ENCODE data around the gene KLHL29.

KLHL29 gene

GRCh38 chr2:23557455-23557854 lies 172.5 kb downstream of the KLHL29 start:
- DNase-seq, result no peak

- DNase-seq, result no peak
Measured at GRCh38 chr2:23559561-23560239, 174.7 kb downstream of the KLHL29 start.

- no peak for DNase-seq
Measured at GRCh38 chr2:23561088-23561487, 176.1 kb downstream of the KLHL29 start.

- no peak for DNase-seq
Measured at GRCh38 chr2:23561544-23561943, 176.6 kb downstream of the KLHL29 start.

- no peak for DNase-seq
Measured at GRCh38 chr2:23562143-23562542, 177.2 kb downstream of the KLHL29 start.

GRCh38 chr2:23563151-23563550 lies 178.2 kb downstream of the KLHL29 start:
- DNase-seq, result no peak

GRCh38 chr2:23563673-23564614 lies 179.0 kb downstream of the KLHL29 start:
- no peak for DNase-seq

- no peak for DNase-seq
Measured at GRCh38 chr2:23564615-23564960, 179.6 kb downstream of the KLHL29 start.

GRCh38 chr2:23565374-23565773 lies 180.4 kb downstream of the KLHL29 start:
- no peak for DNase-seq

- DNase-seq, result no peak
Measured at GRCh38 chr2:23565814-23566213, 180.8 kb downstream of the KLHL29 start.

- DNase-seq, result no peak
Measured at GRCh38 chr2:23566241-23567142, 181.5 kb downstream of the KLHL29 start.

- no peak for DNase-seq
Measured at GRCh38 chr2:23567161-23567756, 182.3 kb downstream of the KLHL29 start.

GRCh38 chr2:23568211-23568610 lies 183.2 kb downstream of the KLHL29 start:
- DNase-seq, result no peak

- DNase-seq, result no peak
Measured at GRCh38 chr2:23568626-23569190, 183.7 kb downstream of the KLHL29 start.

GRCh38 chr2:23569761-23570365 lies 184.9 kb downstream of the KLHL29 start:
- DNase-seq, result no peak

GRCh38 chr2:23571085-23571484 lies 186.1 kb downstream of the KLHL29 start:
- DNase-seq, result no peak

GRCh38 chr2:23571527-23572282 lies 186.7 kb downstream of the KLHL29 start:
- DNase-seq, result no peak

GRCh38 chr2:23574919-23575654 lies 190.1 kb downstream of the KLHL29 start:
- no peak for DNase-seq

- no peak for DNase-seq
Measured at GRCh38 chr2:23578964-23579671, 194.1 kb downstream of the KLHL29 start.

GRCh38 chr2:23579674-23580073 lies 194.7 kb downstream of the KLHL29 start:
- DNase-seq, result no peak
